ENCODE measurements around the gene CYLC1.

The CYLC1 gene

GRCh38 chrX:83892433-83892832 is 31.5 kb downstream of the CYLC1 start:
- no peak for TF ChIP-seq CTCF (IDR thresholded peaks at IDR 0.05; ENCODE audit: low read depth, low read length, missing control alignments)
- no peak for DNase-seq (ENCODE audit: low read depth)

DNA sequence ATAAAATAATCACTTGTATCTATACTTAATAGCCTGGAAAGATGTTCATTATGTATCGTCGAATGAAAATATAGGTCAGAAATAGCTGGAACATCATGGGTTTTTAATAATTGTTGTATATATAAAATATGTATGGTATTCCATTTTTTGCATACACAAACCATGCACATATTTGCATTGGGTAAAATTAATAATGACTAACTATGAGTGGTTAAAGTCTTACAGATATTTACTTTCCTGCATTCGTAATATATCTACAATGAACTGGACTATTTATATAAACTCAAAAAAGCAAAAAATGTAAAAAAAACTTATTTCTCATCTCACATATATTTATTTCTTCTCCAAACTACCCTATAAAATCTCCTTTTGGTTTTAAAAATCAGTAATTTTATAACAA is 46.0 kb downstream of the CYLC1 start:
- no peak overlapping the region for H3K4me3 ChIP-seq (ENCODE audit: low read depth, low read length)
- DNase-seq (ENCODE audit: low read depth) = no peak
- TF ChIP-seq CTCF (IDR thresholded peaks at IDR 0.05; ENCODE audit: low read depth, low read length, missing control alignments) = no peak

More at GRCh38 chrX:83892433-83892832, 31.5 kb downstream of the CYLC1 start:
- H3K4me3 ChIP-seq (ENCODE audit: low read depth, low read length) = no peak overlapping the region

GRCh38 chrX:83916525-83916924 is 55.6 kb downstream of the CYLC1 start:
- H3K4me3 ChIP-seq (ENCODE audit: low read depth, low read length) = no peak overlapping the region
- peak; percentile 42 for TF ChIP-seq CTCF (IDR thresholded peaks at IDR 0.05; ENCODE audit: low read depth, low read length, missing control alignments)
- no peak for DNase-seq (ENCODE audit: low read depth)

GRCh38 chrX:83934220-83934619 is 73.3 kb downstream of the CYLC1 start:
- no peak overlapping the region for H3K4me3 ChIP-seq (ENCODE audit: low read depth, low read length)

More at GRCh38 chrX:83934220-83934619, 73.3 kb downstream of the CYLC1 start:
- DNase-seq (ENCODE audit: low read depth) = no peak
- no peak for TF ChIP-seq CTCF (IDR thresholded peaks at IDR 0.05; ENCODE audit: low read depth, low read length, missing control alignments)
